HepG2 (cell line): Measurements from ENCODE around the gene GEMIN2. TPM values are rescaled to one million over a fixed set of nuclear protein-coding genes. Genes with fewer than 3 reads are reported as not detected.
A peak's percentile ranks its signal among the peaks of the same experiment; 100 is the strongest.

Source experiments
- AGO1 ChIP-seq: fragments of 200-400 bp; formaldehyde crosslinking; IDR thresholded peaks from 2 replicates; pipeline ENCODE4 v1.6.1; 2017; ENCODE audit warnings: mild to moderate bottlenecking, low read depth, low read length, moderate library complexity; ENCODE audit not compliant: poor library complexity, severe bottlenecking
- AKAP8 ChIP-seq: sonication (generic); formaldehyde crosslinking; IDR thresholded peaks from 2 replicates; pipeline ENCODE4 v1.5.1; 2020; ENCODE audit warnings: mild to moderate bottlenecking, missing genetic modification reagents
- ATF6 ChIP-seq: sonication (generic); formaldehyde crosslinking; conservative IDR thresholded peaks from 2 replicates; pipeline ENCODE4 v1.4.0; 2020; ENCODE audit warnings: missing genetic modification reagents
- ELF1 ChIP-seq: sonication (generic); formaldehyde crosslinking; IDR thresholded peaks from 2 replicates; pipeline ENCODE4 v1.4.0; 2020; ENCODE audit warnings: missing genetic modification reagents
- FOXP1 ChIP-seq, 2 experiments: fragments of 450-650 bp in 1 of 2; IDR thresholded peaks; 2 replicates each; pipeline ENCODE4 v1.6.1; 2017 to 2018; ENCODE audit warnings: antibody characterized with exemption in 1 of 2
- ISL2 ChIP-seq: sonication (generic); formaldehyde crosslinking; IDR thresholded peaks from 2 replicates; pipeline ENCODE4 v1.5.0; 2020; ENCODE audit warnings: missing genetic modification reagents
- MED1 ChIP-seq: sonication (generic); formaldehyde crosslinking; IDR thresholded peaks from 2 replicates; pipeline ENCODE4 v1.4.0; 2020; ENCODE audit warnings: missing genetic modification reagents
- NFATC3 ChIP-seq: sonication (generic); formaldehyde crosslinking; IDR thresholded peaks from 2 replicates; pipeline ENCODE4 v1.5.1; 2020; ENCODE audit warnings: mild to moderate bottlenecking, missing genetic modification reagents
- PAX8 ChIP-seq: sonication (generic); formaldehyde crosslinking; IDR thresholded peaks from 2 replicates; pipeline ENCODE4 v1.8.0; 2022; ENCODE audit warnings: mild to moderate bottlenecking, missing genetic modification reagents, borderline replicate concordance
- RERE ChIP-seq: IDR thresholded peaks from 2 replicates; pipeline ENCODE4 v1.6.1; 2016; ENCODE audit warnings: low read depth, missing genetic modification reagents, missing compliant biosample characterization
- SOX13 ChIP-seq, 3 experiments: fragments of 450-650 bp in 1 of 3; sonication (generic) in 1 of 3; formaldehyde crosslinking in 1 of 3; IDR thresholded peaks in 2 of 3; conservative IDR thresholded peaks in 1 of 3; 2 replicates each; pipeline versions ENCODE4 v1.5.0 to v1.6.1; 2016 to 2020; ENCODE audit warnings: antibody characterized with exemption in 1 of 3, mild to moderate bottlenecking in 1 of 3, missing compliant biosample characterization in 1 of 3, missing genetic modification reagents in 1 of 3, moderate library complexity in 1 of 3
- U2AF2 ChIP-seq: fragments of 200-400 bp; formaldehyde crosslinking; IDR thresholded peaks from 2 replicates; pipeline ENCODE4 v1.6.1; 2017; ENCODE audit warnings: low read depth, mild to moderate bottlenecking, low read length
- XRCC5 ChIP-seq: fragments of 200-400 bp; formaldehyde crosslinking; optimal IDR thresholded peaks from 2 replicates; pipeline ENCODE3; 2017; ENCODE audit warnings: mild to moderate bottlenecking, low read length
- YEATS2 ChIP-seq: sonication (generic); formaldehyde crosslinking; IDR thresholded peaks from 2 replicates; pipeline ENCODE4 v1.4.0; 2020; ENCODE audit warnings: missing genetic modification reagents, borderline replicate concordance
- ZBTB21 ChIP-seq: sonication (generic); formaldehyde crosslinking; IDR thresholded peaks from 2 replicates; pipeline ENCODE4 v1.4.0; 2020; ENCODE audit warnings: missing genetic modification reagents
- ZC3H13 ChIP-seq: sonication (generic); formaldehyde crosslinking; IDR thresholded peaks from 2 replicates; pipeline ENCODE4 v1.8.1; 2023; ENCODE audit warnings: mild to moderate bottlenecking, missing genetic modification reagents, moderate library complexity
- ZMYM3 ChIP-seq: sonication (generic); formaldehyde crosslinking; IDR thresholded peaks from 2 replicates; pipeline ENCODE4 v1.5.1; 2020; ENCODE audit warnings: mild to moderate bottlenecking, missing genetic modification reagents
- ZNF260 ChIP-seq: sonication (generic); formaldehyde crosslinking; IDR thresholded peaks from 2 replicates; pipeline ENCODE4 v1.4.0; 2020; ENCODE audit warnings: missing genetic modification reagents, low read depth, mild to moderate bottlenecking, borderline replicate concordance
- ZNF292 ChIP-seq: sonication (generic); formaldehyde crosslinking; IDR thresholded peaks from 2 replicates; pipeline ENCODE4 v1.8.1; 2022; ENCODE audit warnings: mild to moderate bottlenecking, low read depth, missing genetic modification reagents, borderline replicate concordance
- ZNF317 ChIP-seq: sonication (generic); formaldehyde crosslinking; IDR thresholded peaks from 2 replicates; pipeline ENCODE4 v1.5.0; 2020; ENCODE audit warnings: mild to moderate bottlenecking, missing genetic modification reagents
- ZNF564 ChIP-seq: sonication (generic); formaldehyde crosslinking; IDR thresholded peaks from 2 replicates; pipeline ENCODE4 v1.8.1; 2023; ENCODE audit warnings: mild to moderate bottlenecking, missing genetic modification reagents
- ZNF570 ChIP-seq: sonication (generic); formaldehyde crosslinking; IDR thresholded peaks from 2 replicates; pipeline ENCODE4 v1.4.0; 2020; ENCODE audit warnings: mild to moderate bottlenecking, missing genetic modification reagents, borderline replicate concordance
- ZNF672 ChIP-seq: sonication (generic); formaldehyde crosslinking; IDR thresholded peaks from 2 replicates; pipeline ENCODE4 v1.8.1; 2022; ENCODE audit warnings: missing genetic modification reagents
- polyA plus RNA-seq, 8 experiments: library from polyadenylated mRNA; depleted of rRNA in 3 of 8; stranded (reverse) in 7 of 8; unstranded in 1 of 8; fragments of >200 nt; fragmentation: Illumina TruSeq in 4 of 8; extraction: Trizol in 4 of 8; gene quantifications; 2 replicates each; pipeline versions ENCODE4 v1.2.1 to v1.2.3, GENCODE V29; 2011 to 2016; ENCODE audit warnings: low read depth in 4 of 8, missing spikeins in 1 of 8, mixed read lengths in 1 of 8; ENCODE audit not compliant: insufficient read depth in 1 of 8
- total RNA-seq, 5 experiments: library from RNA; depleted of rRNA; stranded (reverse); fragments of >200 nt; fragmentation: Illumina TruSeq; extraction: Trizol; gene quantifications; 2 replicates each; pipeline ENCODE4 v1.2.3, GENCODE V29; 2016; ENCODE audit warnings: low read depth in 1 of 5

The GEMIN2 gene
- total and polyA plus RNA-seq, 2 of the 13 experiments (the other 11 are each of a cell fraction or from before 2014, with no cell fraction given) = 54.8 to 110 TPM

- TF ChIP-seq RERE (CRISPR knock-in tag) = no peak
- TF ChIP-seq ZMYM3 (CRISPR knock-in tag) = peak; percentile 44; the same call in 1 of the 2 replicates
- no peak for TF ChIP-seq ZNF672 (CRISPR knock-in tag)
- TF ChIP-seq ZBTB21 (CRISPR knock-in tag) = no peak
- no peak for TF ChIP-seq AGO1
- TF ChIP-seq ATF6 (CRISPR knock-in tag) = no peak
- 0 out of 2 replicates have a peak, but pooled peaks have one; percentile 44 for TF ChIP-seq ZNF317
- no peak for TF ChIP-seq SOX13 (IDR thresholded peaks at IDR 0.05)
- TF ChIP-seq SOX13 (CRISPR knock-in tag; conservative IDR thresholded peaks at IDR 0.05 in 1 of 2, IDR thresholded peaks at IDR 0.05 in 1 of 2) = 0 out of 4 replicates have a peak, but pooled peaks of 1 of the 2 experiments have one; percentile 25
- no peak for TF ChIP-seq ZNF292 (CRISPR knock-in tag)
- TF ChIP-seq FOXP1 (IDR thresholded peaks at IDR 0.05) = no peak
- TF ChIP-seq FOXP1 (CRISPR knock-in tag; IDR thresholded peaks at IDR 0.05) = no peak
- no peak for TF ChIP-seq NFATC3 (CRISPR knock-in tag)
- TF ChIP-seq ZNF570 = no peak
- TF ChIP-seq XRCC5 = no peak
- TF ChIP-seq YEATS2 (CRISPR knock-in tag) = 0 out of 2 replicates have a peak, but pooled peaks have one; percentile 45
- 0 out of 2 replicates have a peak, but pooled peaks have one; percentile 11 for TF ChIP-seq ISL2
- no peak for TF ChIP-seq ZNF260 (CRISPR knock-in tag)
- no peak for TF ChIP-seq ELF1 (CRISPR knock-in tag)
- TF ChIP-seq PAX8 = no peak
- TF ChIP-seq ZC3H13 (CRISPR knock-in tag) = no peak
- no peak for TF ChIP-seq U2AF2
- TF ChIP-seq AKAP8 = no peak; the same call in 1 of the 2 replicates
- TF ChIP-seq ZNF564 (CRISPR knock-in tag) = no peak
- no peak; the same call in 1 of the 2 replicates for TF ChIP-seq MED1 (CRISPR knock-in tag)
Observed at GRCh38 chr14:39184628-39185255, 70.6 kb downstream of the GEMIN2 start (continued).
